Neural cell (in vitro differentiated cells): ENCODE data around the gene ESF1.

Experiments
- MXI1 ChIP-seq: fragments of 450-650 bp; conservative IDR thresholded peaks from 2 replicates; pipeline ENCODE4 v1.6.1; 2014; ENCODE audit warnings: antibody characterized with exemption, mild to moderate bottlenecking; ENCODE audit not compliant: poor library complexity, severe bottlenecking
- TAF1 ChIP-seq: IDR thresholded peaks from 2 replicates; pipeline ENCODE4 v1.6.1; 2012; ENCODE audit warnings: low read depth
- TF ChIP-seq, protein P1 (sequence below): fragments of 450-650 bp; IDR thresholded peaks from 2 replicates; pipeline ENCODE4 v1.5.1; 2014; ENCODE audit warnings: antibody characterized with exemption, mild to moderate bottlenecking, moderate library complexity; ENCODE audit not compliant: poor library complexity, severe bottlenecking

- TF ChIP-seq, protein P1, sequence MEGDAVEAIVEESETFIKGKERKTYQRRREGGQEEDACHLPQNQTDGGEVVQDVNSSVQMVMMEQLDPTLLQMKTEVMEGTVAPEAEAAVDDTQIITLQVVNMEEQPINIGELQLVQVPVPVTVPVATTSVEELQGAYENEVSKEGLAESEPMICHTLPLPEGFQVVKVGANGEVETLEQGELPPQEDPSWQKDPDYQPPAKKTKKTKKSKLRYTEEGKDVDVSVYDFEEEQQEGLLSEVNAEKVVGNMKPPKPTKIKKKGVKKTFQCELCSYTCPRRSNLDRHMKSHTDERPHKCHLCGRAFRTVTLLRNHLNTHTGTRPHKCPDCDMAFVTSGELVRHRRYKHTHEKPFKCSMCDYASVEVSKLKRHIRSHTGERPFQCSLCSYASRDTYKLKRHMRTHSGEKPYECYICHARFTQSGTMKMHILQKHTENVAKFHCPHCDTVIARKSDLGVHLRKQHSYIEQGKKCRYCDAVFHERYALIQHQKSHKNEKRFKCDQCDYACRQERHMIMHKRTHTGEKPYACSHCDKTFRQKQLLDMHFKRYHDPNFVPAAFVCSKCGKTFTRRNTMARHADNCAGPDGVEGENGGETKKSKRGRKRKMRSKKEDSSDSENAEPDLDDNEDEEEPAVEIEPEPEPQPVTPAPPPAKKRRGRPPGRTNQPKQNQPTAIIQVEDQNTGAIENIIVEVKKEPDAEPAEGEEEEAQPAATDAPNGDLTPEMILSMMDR, result no peak
- TF ChIP-seq TAF1 (no peak), MXI1 (no peak)
Measured at GRCh38 chr20:13786143-13786828, 1.6 kb upstream of the ESF1 start.
